Stimulated activated effector memory CD8-positive, alpha-beta T cell treated with anti-CD3 and anti-CD28 coated beads, Interleukin-12 subunit alpha, Interleukin-12 subunit beta, amount 100 ng/mL, for 72 hours (primary cell): Measurements from ENCODE around the gene GNL2.
"Not testable (repeated sequence)": the region's sequence is repeated elsewhere in the genome, so short reads cannot be mapped to it uniquely, and the experiment has no call there.

Experiments
- ATAC-seq: fragments of 150-1000 bp; cut with Tn5 transposase; 2 replicates; pipeline ENCODE4 v1.10.0; 2021
- DNase-seq, 2 donors: peaks; one replicate each; pipeline ENCODE4 v3.0.0; 2021 to 2022; ENCODE audit warnings: low spot score in 2 of 2
- H3K27ac Mint-ChIP-seq: one replicate; pipeline ENCODE4 v1.8.0; 2022; ENCODE audit warnings: mild to moderate bottlenecking, mixed read lengths
- H3K36me3 Mint-ChIP-seq: one replicate; pipeline ENCODE4 v1.8.0; 2022; ENCODE audit warnings: mild to moderate bottlenecking, mixed read lengths
- H3K4me1 Mint-ChIP-seq: one replicate; pipeline ENCODE4 v1.8.0; 2022; ENCODE audit warnings: mixed read lengths
- H3K4me3 Mint-ChIP-seq: one replicate; pipeline ENCODE4 v1.8.0; 2022; ENCODE audit warnings: mild to moderate bottlenecking, mixed read lengths
- H3K9me3 Mint-ChIP-seq: one replicate; pipeline ENCODE4 v1.8.0; 2022; ENCODE audit warnings: mixed read lengths

The GNL2 gene

GRCh38 chr1:37518241-37518640 lies 77.5 kb downstream of the GNL2 start:
- Mint-ChIP-seq H3K36me3 (peaks cover 17% of the 10 kb centered on the region), H3K4me1 (peaks cover 33% of the 10 kb centered on the region), H3K27ac (peak overlapping the region; percentile 95)
- DNase-seq, H3K9me3 Mint-ChIP-seq, ATAC-seq, H3K4me3 Mint-ChIP-seq: not testable (repeated sequence)

- H3K36me3 Mint-ChIP-seq = peaks cover 24% of the 10 kb centered on the region
- ATAC-seq (no peak), DNase-seq (no peak)
- peaks cover 40% of the 10 kb centered on the region for H3K4me1 Mint-ChIP-seq
- no peak overlapping the region for H3K4me3 Mint-ChIP-seq
- no peak overlapping the region for H3K27ac Mint-ChIP-seq
- no peaks in the 10 kb centered on the region for H3K9me3 Mint-ChIP-seq
Measured at GRCh38 chr1:37517569-37517968, 78.2 kb downstream of the GNL2 start.
